ENCODE measurements around the gene CARS1. TPM values are rescaled to one million over a fixed set of nuclear protein-coding genes. Genes with fewer than 3 reads are reported as not detected.

Gene CARS1
- total and polyA plus RNA-seq, 10 of the 15 experiments (the other 5 are each of a cell fraction or from before 2014, with no cell fraction given) = 7.8 to 60.6 (median 45.7) TPM

DNA sequence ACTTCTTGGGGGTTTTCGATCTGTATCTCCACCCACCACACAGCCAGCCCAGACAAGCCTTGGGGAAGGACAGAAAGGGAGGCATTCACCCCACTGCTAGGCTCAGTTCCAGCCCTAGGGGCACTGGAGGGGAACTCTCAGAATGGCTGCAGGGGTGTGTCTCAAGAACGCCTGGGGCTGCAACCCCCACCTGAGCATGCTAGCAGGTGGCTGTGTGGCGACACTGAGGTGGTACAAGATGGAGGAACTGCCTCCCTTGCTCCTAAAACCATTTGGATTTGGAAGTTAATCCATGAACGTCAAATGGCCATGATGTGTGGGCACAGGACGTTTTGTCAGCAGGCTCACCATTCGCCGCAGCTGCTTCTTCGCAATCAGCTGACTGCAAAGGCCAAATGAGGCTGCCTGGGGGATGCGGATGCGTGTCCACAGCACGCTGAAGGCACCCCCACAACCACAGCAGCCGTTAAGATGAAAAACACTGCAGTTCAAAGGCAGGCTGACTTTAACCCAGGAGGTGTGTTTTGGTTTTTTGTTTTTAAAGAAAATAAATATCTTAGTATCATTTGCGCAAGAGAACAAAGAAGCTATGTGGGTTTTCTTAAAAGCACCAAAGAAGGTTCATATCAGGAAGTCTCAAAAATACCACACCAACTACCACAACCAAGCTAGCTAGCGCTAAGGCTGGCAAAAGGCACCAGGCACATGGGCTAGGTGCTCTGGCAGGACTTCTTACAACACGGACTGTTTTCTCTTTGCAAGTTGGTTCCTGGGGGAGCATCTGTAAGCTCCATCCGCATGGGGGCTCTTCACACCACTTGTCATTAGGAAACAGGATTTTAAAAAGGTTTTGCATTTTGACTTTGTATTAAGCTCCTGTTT, 42.9 kb downstream of the CARS1 start:
- Histone ChIP-seq H3K79me2 (ENCODE audit: control insufficient read depth, insufficient read depth, low read length) (no peaks in the 10 kb centered on the region), H3K27ac (ENCODE audit: control insufficient read depth, insufficient read depth) (peak overlapping the region; percentile 34; the same call in 1 of the 2 replicates), H3K4me1 (ENCODE audit: control insufficient read depth, insufficient read depth, low read length) (peaks cover 17% of the 10 kb centered on the region), H4K20me1 (ENCODE audit: control insufficient read depth, insufficient read depth) (no peaks in the 10 kb centered on the region; the same call in 1 of the 2 replicates), H3K36me3 (ENCODE audit: control insufficient read depth in 2 of 2, insufficient read depth in 2 of 2, low read length in 1 of 2) (peaks cover 19 to 49% of the 10 kb centered on the region in 2 experiments), H3K9ac (ENCODE audit: control insufficient read depth, insufficient read depth, low read length) (no peak overlapping the region; the same call in 1 of the 2 replicates), H3K4me3 (no peak overlapping the region), H3K27me3 (replicated peaks in 1 of 2; ENCODE audit: control insufficient read depth in 2 of 2, insufficient read depth in 2 of 2, low read length in 1 of 2) (no peaks in the 10 kb centered on the region), H3K4me2 (ENCODE audit: control insufficient read depth, insufficient read depth) (peak overlapping the region; percentile 48), H3K9me3 (replicated peaks; ENCODE audit: control insufficient read depth, insufficient read depth, low read length) (no peaks in the 10 kb centered on the region), H2AFZ (ENCODE audit: control insufficient read depth, low read depth, low read length) (no peak overlapping the region)
- intact Hi-C loops (cut with micrococcal nuclease; ENCODE audit: unreplicated experiment) = no loop called here
- 79% methylated on average over 15 of the region's 16 CpGs for WGBS (ENCODE audit: insufficient coverage, insufficient replicate concordance, low lambda C conversion rate, missing lambda C conversion rate)
- ATAC-seq (peak; percentile 88), FAIRE-seq (no peak), DNase-seq (ENCODE audit: low read depth, low spot score) (no peak)
- ChIA-PET SMC1A (ENCODE audit: uncharacterized antibody, unreplicated experiment) (interaction anchor here (1.0 to 3.7 kb wide), 9 partner anchors 9 to 77 kb away, joined by 3 to 29 read pairs (median 4); no protein-coding TSS in a partner anchor), RAD21 (ENCODE audit: unreplicated experiment) (interaction anchor here (0.8 to 3.0 kb wide), 8 partner anchors 8 to 81 kb away, joined by 3 to 42 read pairs (median 4); partner anchors contain the start of gene NAP1L4), CTCF (interaction anchor here (0.7 to 3.3 kb wide), 14 partner anchors 9 to 121 kb away, joined by 3 to 17 read pairs (median 4); partner anchors contain the start of gene PHLDA2), POLR2A (interaction anchor here (1.0 to 4.3 kb wide), 5 partner anchors 21 to 69 kb away, joined by 3 to 34 read pairs (median 4); partner anchors contain the start of gene NAP1L4)
- in situ Hi-C loops (cut with MboI) = no loop called here
- TSS peak; percentile 29 for BruUV-seq (replicated peaks)
- TF ChIP-seq ZNF24 (IDR thresholded peaks at IDR 0.05) (no peak), MAX (IDR thresholded peaks at IDR 0.05; ENCODE audit: low read depth, low read length) (no peak), CEBPZ (IDR thresholded peaks at IDR 0.05; ENCODE audit: low read depth, low read length) (no peak), RELB (IDR thresholded peaks at IDR 0.05; ENCODE audit: low read depth) (0 out of 2 replicates have a peak, but pooled peaks have one; percentile 62), CBX3 (IDR thresholded peaks at IDR 0.05; ENCODE audit: borderline replicate concordance, low read depth) (no peak), CTCF (IDR thresholded peaks at IDR 0.05 in 2 of 3, conservative IDR thresholded peaks at IDR 0.05 in 1 of 3; ENCODE audit: control insufficient read depth in 2 of 3, extremely low read depth in 1 of 3, insufficient read depth in 1 of 3, low read depth in 3 of 3, low read length in 3 of 3) (peak in 1 of 3 experiments; percentile 7; a peak in 1 of 6 replicates), RAD21 (IDR thresholded peaks at IDR 0.05; ENCODE audit: insufficient read depth, low read depth, low read length) (no peak)
- TF ChIP-seq, protein P1, sequence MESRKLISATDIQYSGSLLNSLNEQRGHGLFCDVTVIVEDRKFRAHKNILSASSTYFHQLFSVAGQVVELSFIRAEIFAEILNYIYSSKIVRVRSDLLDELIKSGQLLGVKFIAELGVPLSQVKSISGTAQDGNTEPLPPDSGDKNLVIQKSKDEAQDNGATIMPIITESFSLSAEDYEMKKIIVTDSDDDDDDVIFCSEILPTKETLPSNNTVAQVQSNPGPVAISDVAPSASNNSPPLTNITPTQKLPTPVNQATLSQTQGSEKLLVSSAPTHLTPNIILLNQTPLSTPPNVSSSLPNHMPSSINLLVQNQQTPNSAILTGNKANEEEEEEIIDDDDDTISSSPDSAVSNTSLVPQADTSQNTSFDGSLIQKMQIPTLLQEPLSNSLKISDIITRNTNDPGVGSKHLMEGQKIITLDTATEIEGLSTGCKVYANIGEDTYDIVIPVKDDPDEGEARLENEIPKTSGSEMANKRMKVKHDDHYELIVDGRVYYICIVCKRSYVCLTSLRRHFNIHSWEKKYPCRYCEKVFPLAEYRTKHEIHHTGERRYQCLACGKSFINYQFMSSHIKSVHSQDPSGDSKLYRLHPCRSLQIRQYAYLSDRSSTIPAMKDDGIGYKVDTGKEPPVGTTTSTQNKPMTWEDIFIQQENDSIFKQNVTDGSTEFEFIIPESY (IDR thresholded peaks at IDR 0.05) = 0 out of 2 replicates have a peak, but pooled peaks have one; percentile 16

Data from GM12878 (cell line).